IPS DF 6.9 (cell line): ENCODE results near the gene NEDD4L.

Source experiments
- DNase-seq: peaks from one replicate; pipeline ENCODE4 v3.0.0-alpha.2; 2013; ENCODE audit warnings: low read depth, low spot score
- H3K27ac ChIP-seq: one replicate; pipeline ENCODE4 v1.5.1; 2013; ENCODE audit warnings: low read length, control low read depth
- H3K27me3 ChIP-seq: 2 replicates; pipeline ENCODE4 v1.6.1; 2013; ENCODE audit warnings: mild to moderate bottlenecking, low read length; ENCODE audit not compliant: control insufficient read depth, insufficient read depth
- H3K36me3 ChIP-seq: 2 replicates; pipeline ENCODE4 v1.6.1; 2013; ENCODE audit warnings: low read length; ENCODE audit not compliant: control insufficient read depth, insufficient read depth
- H3K4me1 ChIP-seq: 2 replicates; pipeline ENCODE4 v1.6.1; 2013; ENCODE audit warnings: low read length; ENCODE audit not compliant: control insufficient read depth, insufficient read depth
- H3K4me3 ChIP-seq: 2 replicates; pipeline ENCODE4 v1.5.1; 2013; ENCODE audit warnings: mild to moderate bottlenecking, low read length
- H3K9me3 ChIP-seq: 2 replicates; pipeline ENCODE4 v1.6.1; 2013; ENCODE audit warnings: low read length, inconsistent platforms; ENCODE audit not compliant: control insufficient read depth, insufficient read depth
- WGBS: extraction: QIAGEN DNeasy Blood & Tissue Kit; methylation state at CpG from one replicate; pipeline ENCODE4 v1.1.7; 2013; ENCODE audit warnings: mixed read lengths, missing lambda C conversion rate; ENCODE audit not compliant: insufficient read length, insufficient coverage; 5-methylcytosine and 5-hydroxymethylcytosine counted together

NEDD4L gene

GRCh38 chr18:58390399-58390798, 346.4 kb downstream of the NEDD4L start:
- no peak for DNase-seq
- Histone ChIP-seq H3K4me1 (no peaks in the 10 kb centered on the region), H3K36me3 (peaks cover 10% of the 10 kb centered on the region; the same call in 1 of the 2 replicates), H3K9me3 (no peaks in the 10 kb centered on the region), H3K27me3 (no peaks in the 10 kb centered on the region), H3K27ac (no peak overlapping the region), H3K4me3 (no peak overlapping the region)
- WGBS = no CpG with 5 or more reads among the region's 9 CpGs

GRCh38 chr18:58391231-58391825, 347.3 kb downstream of the NEDD4L start:
- H3K4me1 ChIP-seq = no peaks in the 10 kb centered on the region
- DNase-seq = no peak
- no CpG with 5 or more reads among the region's 1 CpG for WGBS
- H3K9me3 ChIP-seq = no peaks in the 10 kb centered on the region
- H3K36me3 ChIP-seq = peaks cover 10% of the 10 kb centered on the region; the same call in 1 of the 2 replicates
- H3K27ac ChIP-seq = no peak overlapping the region
- no peaks in the 10 kb centered on the region for H3K27me3 ChIP-seq
- H3K4me3 ChIP-seq = no peak overlapping the region

DNA sequence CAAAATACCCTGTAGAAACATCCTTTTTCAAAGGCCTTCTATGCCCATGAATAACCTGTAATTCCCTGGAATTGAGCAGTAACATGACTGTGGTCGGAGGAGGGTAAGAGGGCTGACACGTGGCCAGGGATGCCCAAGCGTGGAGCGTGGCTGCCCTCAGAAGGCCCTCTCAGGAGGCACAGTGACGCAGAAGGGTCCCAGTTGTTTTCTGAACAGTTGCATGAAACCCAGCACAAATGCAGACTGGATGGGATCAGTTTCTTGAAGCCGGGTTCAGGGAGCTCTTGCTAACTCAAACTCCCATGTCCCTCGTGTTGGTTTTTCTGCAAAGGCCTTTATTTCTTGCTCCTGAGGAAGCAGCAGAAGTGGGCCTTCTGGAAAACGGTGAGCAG, 347.9 kb downstream of the NEDD4L start:
- no peaks in the 10 kb centered on the region for H3K4me1 ChIP-seq
- H3K4me3 ChIP-seq = no peak overlapping the region
- H3K27ac ChIP-seq = no peak overlapping the region
- no peaks in the 10 kb centered on the region for H3K27me3 ChIP-seq
- WGBS = no CpG with 5 or more reads among the region's 8 CpGs
- DNase-seq = no peak
- peaks cover 10% of the 10 kb centered on the region; the same call in 1 of the 2 replicates for H3K36me3 ChIP-seq
- H3K9me3 ChIP-seq = no peaks in the 10 kb centered on the region

- H3K27ac ChIP-seq = no peak overlapping the region
- DNase-seq = no peak
- H3K4me3 ChIP-seq = no peak overlapping the region
- no CpG with 5 or more reads among the region's 11 CpGs for WGBS
- peaks cover 10% of the 10 kb centered on the region; the same call in 1 of the 2 replicates for H3K36me3 ChIP-seq
- H3K9me3 ChIP-seq = no peaks in the 10 kb centered on the region
- H3K4me1 ChIP-seq = no peaks in the 10 kb centered on the region
- H3K27me3 ChIP-seq = no peaks in the 10 kb centered on the region
These were observed 348.4 kb downstream of the NEDD4L start for GRCh38 chr18:58392324-58393000.

DNA sequence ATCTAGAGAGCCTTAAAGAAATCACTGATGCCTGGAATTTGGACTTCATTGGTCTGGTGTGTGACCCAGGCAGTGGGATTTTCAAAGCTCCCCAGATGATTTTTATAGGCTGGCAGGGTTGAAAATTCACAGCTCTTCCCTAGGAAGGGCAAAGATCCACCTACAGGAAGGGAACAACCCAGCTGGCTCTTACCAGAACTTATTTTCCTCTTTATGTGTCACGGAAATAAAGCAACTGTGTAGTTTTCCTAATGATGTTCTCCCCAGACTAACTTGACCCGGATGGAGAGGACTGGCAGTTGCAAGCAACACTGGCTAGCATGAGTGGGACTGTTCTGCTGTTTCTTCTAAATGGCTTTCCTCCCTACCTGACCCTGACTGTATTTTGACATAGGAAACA, 349.3 kb downstream of the NEDD4L start:
- H3K27ac ChIP-seq = no peak overlapping the region
- no peak for DNase-seq
- peaks cover 10% of the 10 kb centered on the region; the same call in 1 of the 2 replicates for H3K36me3 ChIP-seq
- no CpG with 5 or more reads among the region's 2 CpGs for WGBS
- H3K4me1 ChIP-seq = no peaks in the 10 kb centered on the region
- H3K27me3 ChIP-seq = no peaks in the 10 kb centered on the region
- no peaks in the 10 kb centered on the region for H3K9me3 ChIP-seq
- no peak overlapping the region for H3K4me3 ChIP-seq

GRCh38 chr18:58394046-58394445, 350.0 kb downstream of the NEDD4L start:
- no peak overlapping the region for H3K27ac ChIP-seq
- peaks cover 5% of the 10 kb centered on the region; the same call in 1 of the 2 replicates for H3K36me3 ChIP-seq
- no peaks in the 10 kb centered on the region for H3K4me1 ChIP-seq

GRCh38 chr18:58394602-58395425, 350.8 kb downstream of the NEDD4L start:
- peaks cover 3% of the 10 kb centered on the region; the same call in 1 of the 2 replicates for H3K36me3 ChIP-seq
- DNase-seq = no peak
- no peaks in the 10 kb centered on the region for H3K4me1 ChIP-seq
- WGBS = no CpG with 5 or more reads among the region's 12 CpGs
- no peaks in the 10 kb centered on the region for H3K27me3 ChIP-seq
- no peaks in the 10 kb centered on the region for H3K9me3 ChIP-seq
- no peak overlapping the region for H3K27ac ChIP-seq
- no peak overlapping the region for H3K4me3 ChIP-seq

More at GRCh38 chr18:58394046-58394445, 350.0 kb downstream of the NEDD4L start:
- no peaks in the 10 kb centered on the region for H3K9me3 ChIP-seq
- no peak overlapping the region for H3K4me3 ChIP-seq
- WGBS = no CpG with 5 or more reads among the region's 7 CpGs
- H3K27me3 ChIP-seq = no peaks in the 10 kb centered on the region
- no peak for DNase-seq

DNA sequence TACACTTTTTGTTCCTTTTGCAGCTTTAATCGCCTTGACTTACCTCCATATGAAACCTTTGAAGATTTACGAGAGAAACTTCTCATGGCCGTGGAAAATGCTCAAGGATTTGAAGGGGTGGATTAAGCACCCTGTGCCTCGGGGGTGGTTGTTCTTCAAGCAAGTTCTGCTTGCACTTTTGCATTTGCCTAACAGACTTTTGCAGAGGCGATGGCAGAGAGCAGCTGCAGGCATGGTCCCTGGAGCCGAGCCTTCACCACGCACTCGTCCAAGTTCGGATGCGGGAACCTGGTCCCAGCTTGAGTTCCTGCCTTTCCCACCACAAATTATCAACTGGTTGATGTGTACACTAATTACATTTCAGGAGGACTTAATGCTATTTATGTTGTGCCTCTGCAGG, 352.1 kb downstream of the NEDD4L start:
- Histone ChIP-seq H3K27me3 (no peaks in the 10 kb centered on the region), H3K9me3 (no peaks in the 10 kb centered on the region), H3K4me1 (no peaks in the 10 kb centered on the region), H3K27ac (no peak overlapping the region), H3K4me3 (no peak overlapping the region), H3K36me3 (no peaks in the 10 kb centered on the region)
- DNase-seq = no peak
- no CpG with 5 or more reads among the region's 10 CpGs for WGBS

GRCh38 chr18:58396966-58397365, 352.9 kb downstream of the NEDD4L start:
- Histone ChIP-seq H3K27me3 (no peaks in the 10 kb centered on the region), H3K4me1 (no peaks in the 10 kb centered on the region), H3K4me3 (no peak overlapping the region), H3K36me3 (no peaks in the 10 kb centered on the region), H3K27ac (no peak overlapping the region), H3K9me3 (no peaks in the 10 kb centered on the region)
- WGBS = no CpG with 5 or more reads among the region's 3 CpGs
- DNase-seq = no peak

- Histone ChIP-seq H3K27ac (no peak overlapping the region), H3K9me3 (no peaks in the 10 kb centered on the region), H3K4me3 (no peak overlapping the region), H3K27me3 (no peaks in the 10 kb centered on the region), H3K36me3 (no peaks in the 10 kb centered on the region), H3K4me1 (no peaks in the 10 kb centered on the region)
- no peak for DNase-seq
- WGBS = no CpG with 5 or more reads among the region's 9 CpGs
These were observed 353.5 kb downstream of the NEDD4L start for GRCh38 chr18:58397385-58398132.
